K562 (cell line): ENCODE measurements around the gene AKNA.
"Not testable (repeated sequence)": the region's sequence is repeated elsewhere in the genome, so short reads cannot be mapped to it uniquely, and the experiment has no call there.

Experiments used
- EZH2 ChIP-seq: IDR thresholded peaks from 2 replicates; pipeline ENCODE4 v1.6.1; 2012; ENCODE audit warnings: low read depth, mild to moderate bottlenecking, inconsistent platforms, low read length, borderline replicate concordance
- NR2C2 ChIP-seq, 2 experiments: fragments of 200-800 bp in 1 of 2; sonication (Bioruptor generic) in 1 of 2; sonication (generic) in 1 of 2; formaldehyde crosslinking in 1 of 2; IDR thresholded peaks; 2 replicates each; pipeline versions ENCODE4 v1.6.1 to v1.8.0; 2016 to 2022; ENCODE audit warnings: mild to moderate bottlenecking in 1 of 2, missing compliant biosample characterization in 1 of 2, missing genetic modification characterization in 1 of 2, missing genetic modification reagents in 1 of 2
- SIN3A ChIP-seq, 2 experiments: fragments of 150-350 bp in 1 of 2; IDR thresholded peaks; 2 replicates each; pipeline ENCODE4 v1.6.1; 2011 to 2016; ENCODE audit warnings: borderline replicate concordance in 2 of 2, low read depth in 2 of 2, low read length in 2 of 2, mild to moderate bottlenecking in 2 of 2, moderate library complexity in 2 of 2; ENCODE audit not compliant: control insufficient read depth in 1 of 2
- TF ChIP-seq, protein P1 (sequence below), 3 experiments: IDR thresholded peaks in 2 of 3; conservative IDR thresholded peaks in 1 of 3; 2 replicates each; pipeline ENCODE4 v1.5.1; 2011 to 2012; ENCODE audit warnings: low read length in 3 of 3, mild to moderate bottlenecking in 3 of 3, control low read depth in 2 of 3, improper control_type of control experiment in 1 of 3, inconsistent platforms in 1 of 3, low read depth in 1 of 3, mixed read lengths in 1 of 3, moderate library complexity in 1 of 3; ENCODE audit not compliant: insufficient read depth in 2 of 3
- TF ChIP-seq, protein P2 (sequence below): sonication (generic); formaldehyde crosslinking; IDR thresholded peaks from 2 replicates; pipeline ENCODE4 v1.8.1; 2022; ENCODE audit warnings: missing genetic modification reagents
- TF ChIP-seq, protein P3 (sequence below), 2 experiments: fragments of 450-650 bp; formaldehyde crosslinking in 1 of 2; IDR thresholded peaks; 2 replicates each; pipeline versions ENCODE4 v1.4.0 to v1.6.1; 2014 to 2020; ENCODE audit warnings: mild to moderate bottlenecking in 2 of 2, borderline replicate concordance in 1 of 2, low read depth in 1 of 2

DNA sequence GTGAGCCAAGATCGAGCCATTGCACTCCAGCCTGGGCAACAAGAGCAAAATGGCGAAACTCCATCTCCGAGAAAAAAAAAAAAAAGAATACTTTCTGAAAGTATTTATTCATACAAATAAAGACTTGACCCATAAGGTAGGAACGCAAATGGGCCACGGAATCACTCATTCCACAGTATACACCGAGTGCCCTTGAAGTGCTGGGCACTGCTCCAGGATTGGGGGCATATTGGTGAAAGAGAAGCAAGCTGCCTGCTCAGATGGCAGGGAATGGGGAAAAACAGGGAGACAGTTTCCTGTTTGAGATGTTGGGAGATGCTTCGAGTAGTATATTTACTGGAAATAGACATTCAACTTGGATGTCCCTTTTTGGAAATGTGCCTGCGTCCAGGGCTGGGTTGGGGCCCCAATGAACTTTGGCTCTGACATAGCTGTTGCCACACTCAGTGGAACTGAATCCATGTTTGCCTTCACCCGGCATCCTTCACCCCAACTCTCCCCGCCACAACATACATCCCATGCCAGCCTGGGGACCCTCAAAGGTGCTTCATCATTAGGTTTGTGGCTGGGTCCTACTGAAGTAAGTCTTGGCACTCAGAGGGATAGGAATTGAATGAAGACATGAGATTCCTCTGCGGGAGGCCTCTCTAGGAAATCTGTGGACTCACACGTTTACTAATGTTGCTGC, 58.7 kb downstream of the AKNA start:
- TF ChIP-seq, protein P1, sequence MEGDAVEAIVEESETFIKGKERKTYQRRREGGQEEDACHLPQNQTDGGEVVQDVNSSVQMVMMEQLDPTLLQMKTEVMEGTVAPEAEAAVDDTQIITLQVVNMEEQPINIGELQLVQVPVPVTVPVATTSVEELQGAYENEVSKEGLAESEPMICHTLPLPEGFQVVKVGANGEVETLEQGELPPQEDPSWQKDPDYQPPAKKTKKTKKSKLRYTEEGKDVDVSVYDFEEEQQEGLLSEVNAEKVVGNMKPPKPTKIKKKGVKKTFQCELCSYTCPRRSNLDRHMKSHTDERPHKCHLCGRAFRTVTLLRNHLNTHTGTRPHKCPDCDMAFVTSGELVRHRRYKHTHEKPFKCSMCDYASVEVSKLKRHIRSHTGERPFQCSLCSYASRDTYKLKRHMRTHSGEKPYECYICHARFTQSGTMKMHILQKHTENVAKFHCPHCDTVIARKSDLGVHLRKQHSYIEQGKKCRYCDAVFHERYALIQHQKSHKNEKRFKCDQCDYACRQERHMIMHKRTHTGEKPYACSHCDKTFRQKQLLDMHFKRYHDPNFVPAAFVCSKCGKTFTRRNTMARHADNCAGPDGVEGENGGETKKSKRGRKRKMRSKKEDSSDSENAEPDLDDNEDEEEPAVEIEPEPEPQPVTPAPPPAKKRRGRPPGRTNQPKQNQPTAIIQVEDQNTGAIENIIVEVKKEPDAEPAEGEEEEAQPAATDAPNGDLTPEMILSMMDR (IDR thresholded peaks at IDR 0.05 in 2 of 3, conservative IDR thresholded peaks at IDR 0.05 in 1 of 3; ENCODE audit: insufficient read depth in 2 of 3, low read depth in 1 of 3, low read length in 3 of 3), result not testable (repeated sequence)
- not testable (repeated sequence) for TF ChIP-seq EZH2; NR2C2 (CRISPR knock-in tag; IDR thresholded peaks at IDR 0.05); NR2C2 (tag; IDR thresholded peaks at IDR 0.05); SIN3A (IDR thresholded peaks at IDR 0.05; ENCODE audit: borderline replicate concordance in 2 of 2, control insufficient read depth in 1 of 2, low read depth in 2 of 2, low read length in 2 of 2)
- TF ChIP-seq, protein P2, sequence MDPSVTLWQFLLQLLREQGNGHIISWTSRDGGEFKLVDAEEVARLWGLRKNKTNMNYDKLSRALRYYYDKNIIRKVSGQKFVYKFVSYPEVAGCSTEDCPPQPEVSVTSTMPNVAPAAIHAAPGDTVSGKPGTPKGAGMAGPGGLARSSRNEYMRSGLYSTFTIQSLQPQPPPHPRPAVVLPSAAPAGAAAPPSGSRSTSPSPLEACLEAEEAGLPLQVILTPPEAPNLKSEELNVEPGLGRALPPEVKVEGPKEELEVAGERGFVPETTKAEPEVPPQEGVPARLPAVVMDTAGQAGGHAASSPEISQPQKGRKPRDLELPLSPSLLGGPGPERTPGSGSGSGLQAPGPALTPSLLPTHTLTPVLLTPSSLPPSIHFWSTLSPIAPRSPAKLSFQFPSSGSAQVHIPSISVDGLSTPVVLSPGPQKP (CRISPR knock-in tag), result not testable (repeated sequence)
- TF ChIP-seq, protein P3, sequence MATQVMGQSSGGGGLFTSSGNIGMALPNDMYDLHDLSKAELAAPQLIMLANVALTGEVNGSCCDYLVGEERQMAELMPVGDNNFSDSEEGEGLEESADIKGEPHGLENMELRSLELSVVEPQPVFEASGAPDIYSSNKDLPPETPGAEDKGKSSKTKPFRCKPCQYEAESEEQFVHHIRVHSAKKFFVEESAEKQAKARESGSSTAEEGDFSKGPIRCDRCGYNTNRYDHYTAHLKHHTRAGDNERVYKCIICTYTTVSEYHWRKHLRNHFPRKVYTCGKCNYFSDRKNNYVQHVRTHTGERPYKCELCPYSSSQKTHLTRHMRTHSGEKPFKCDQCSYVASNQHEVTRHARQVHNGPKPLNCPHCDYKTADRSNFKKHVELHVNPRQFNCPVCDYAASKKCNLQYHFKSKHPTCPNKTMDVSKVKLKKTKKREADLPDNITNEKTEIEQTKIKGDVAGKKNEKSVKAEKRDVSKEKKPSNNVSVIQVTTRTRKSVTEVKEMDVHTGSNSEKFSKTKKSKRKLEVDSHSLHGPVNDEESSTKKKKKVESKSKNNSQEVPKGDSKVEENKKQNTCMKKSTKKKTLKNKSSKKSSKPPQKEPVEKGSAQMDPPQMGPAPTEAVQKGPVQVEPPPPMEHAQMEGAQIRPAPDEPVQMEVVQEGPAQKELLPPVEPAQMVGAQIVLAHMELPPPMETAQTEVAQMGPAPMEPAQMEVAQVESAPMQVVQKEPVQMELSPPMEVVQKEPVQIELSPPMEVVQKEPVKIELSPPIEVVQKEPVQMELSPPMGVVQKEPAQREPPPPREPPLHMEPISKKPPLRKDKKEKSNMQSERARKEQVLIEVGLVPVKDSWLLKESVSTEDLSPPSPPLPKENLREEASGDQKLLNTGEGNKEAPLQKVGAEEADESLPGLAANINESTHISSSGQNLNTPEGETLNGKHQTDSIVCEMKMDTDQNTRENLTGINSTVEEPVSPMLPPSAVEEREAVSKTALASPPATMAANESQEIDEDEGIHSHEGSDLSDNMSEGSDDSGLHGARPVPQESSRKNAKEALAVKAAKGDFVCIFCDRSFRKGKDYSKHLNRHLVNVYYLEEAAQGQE (IDR thresholded peaks at IDR 0.05; ENCODE audit: borderline replicate concordance), result not testable (repeated sequence)
- TF ChIP-seq, protein P3 (CRISPR knock-in tag; IDR thresholded peaks at IDR 0.05; ENCODE audit: low read depth), result not testable (repeated sequence)
